HepG2 (cell line): ENCODE data around the gene APC2. TPM values are rescaled to one million over a fixed set of nuclear protein-coding genes. Genes with fewer than 3 reads are reported as not detected.

Experiments
- CAMTA2 ChIP-seq: sonication (generic); formaldehyde crosslinking; IDR thresholded peaks from 2 replicates; pipeline ENCODE4 v1.4.0; 2020; ENCODE audit warnings: mild to moderate bottlenecking, missing genetic modification reagents, borderline replicate concordance
- DMTF1 ChIP-seq: sonication (generic); formaldehyde crosslinking; IDR thresholded peaks from 2 replicates; pipeline ENCODE4 v1.4.0; 2020; ENCODE audit warnings: mild to moderate bottlenecking, missing genetic modification reagents
- EEA1 ChIP-seq: sonication (generic); formaldehyde crosslinking; IDR thresholded peaks from 2 replicates; pipeline ENCODE4 v1.5.1; 2020; ENCODE audit warnings: mild to moderate bottlenecking, missing genetic modification reagents, borderline replicate concordance
- GTF2F1 ChIP-seq: fragments of 150-350 bp; IDR thresholded peaks from 2 replicates; pipeline ENCODE4 v1.6.1; 2014; ENCODE audit warnings: low read length
- HIVEP1 ChIP-seq: sonication (generic); formaldehyde crosslinking; IDR thresholded peaks from 2 replicates; pipeline ENCODE4 v1.4.0; 2020; ENCODE audit warnings: mild to moderate bottlenecking, missing genetic modification reagents
- HNRNPUL1 ChIP-seq: fragments of 200-400 bp; formaldehyde crosslinking; IDR thresholded peaks from 2 replicates; pipeline ENCODE4 v1.6.1; 2017; ENCODE audit warnings: low read depth, mild to moderate bottlenecking, low read length, moderate library complexity
- KDM5B ChIP-seq: sonication (generic); formaldehyde crosslinking; IDR thresholded peaks from 2 replicates; pipeline ENCODE4 v1.4.0; 2020; ENCODE audit warnings: missing genetic modification reagents, mild to moderate bottlenecking, borderline replicate concordance
- MLXIP ChIP-seq: sonication (generic); formaldehyde crosslinking; IDR thresholded peaks from 2 replicates; pipeline ENCODE4 v1.9.0; 2021; ENCODE audit warnings: missing genetic modification reagents, borderline replicate concordance
- RXRA ChIP-seq: sonication (generic); formaldehyde crosslinking; IDR thresholded peaks from 2 replicates; pipeline ENCODE4 v1.5.1; 2020; ENCODE audit warnings: missing genetic modification reagents
- SIN3A ChIP-seq: IDR thresholded peaks from 2 replicates; pipeline ENCODE4 v1.6.1; 2011; ENCODE audit warnings: low read depth, mild to moderate bottlenecking, control low read depth, low read length, borderline replicate concordance
- TIGD3 ChIP-seq: sonication (generic); formaldehyde crosslinking; IDR thresholded peaks from 2 replicates; pipeline ENCODE4 v1.5.1; 2020; ENCODE audit warnings: mild to moderate bottlenecking, missing genetic modification reagents, borderline replicate concordance
- ZBTB2 ChIP-seq: sonication (generic); formaldehyde crosslinking; IDR thresholded peaks from 2 replicates; pipeline ENCODE4 v1.8.0; 2022; ENCODE audit warnings: low read depth, missing genetic modification reagents
- ZNF292 ChIP-seq: sonication (generic); formaldehyde crosslinking; IDR thresholded peaks from 2 replicates; pipeline ENCODE4 v1.8.1; 2022; ENCODE audit warnings: mild to moderate bottlenecking, low read depth, missing genetic modification reagents, borderline replicate concordance
- ZNF33A ChIP-seq: sonication (generic); formaldehyde crosslinking; IDR thresholded peaks from 2 replicates; pipeline ENCODE4 v1.5.1; 2020; ENCODE audit warnings: missing genetic modification reagents, mild to moderate bottlenecking, moderate library complexity, borderline replicate concordance
- ZNF879 ChIP-seq: sonication (generic); formaldehyde crosslinking; IDR thresholded peaks from 2 replicates; pipeline ENCODE4 v1.8.1; 2023; ENCODE audit warnings: missing genetic modification reagents
- polyA plus RNA-seq, 8 experiments: library from polyadenylated mRNA; depleted of rRNA in 3 of 8; stranded (reverse) in 7 of 8; unstranded in 1 of 8; fragments of >200 nt; fragmentation: Illumina TruSeq in 4 of 8; extraction: Trizol in 4 of 8; gene quantifications; 2 replicates each; pipeline versions ENCODE4 v1.2.1 to v1.2.3, GENCODE V29; 2011 to 2016; ENCODE audit warnings: low read depth in 4 of 8, missing spikeins in 1 of 8, mixed read lengths in 1 of 8; ENCODE audit not compliant: insufficient read depth in 1 of 8
- total RNA-seq, 5 experiments: library from RNA; depleted of rRNA; stranded (reverse); fragments of >200 nt; fragmentation: Illumina TruSeq; extraction: Trizol; gene quantifications; 2 replicates each; pipeline ENCODE4 v1.2.3, GENCODE V29; 2016; ENCODE audit warnings: low read depth in 1 of 5
- TF ChIP-seq, protein P1 (sequence below): sonication (generic); formaldehyde crosslinking; conservative IDR thresholded peaks from 2 replicates; pipeline ENCODE4 v1.4.0; 2020; ENCODE audit warnings: missing genetic modification reagents

The APC2 gene
- total and polyA plus RNA-seq, 2 of the 13 experiments (the other 11 are each of a cell fraction or from before 2014, with no cell fraction given) = 0.08 to 0.22 TPM

GRCh38 chr19:1438035-1438932 is 11.6 kb upstream of the APC2 start, which contains the start of gene RPS15 (continued):
- TF ChIP-seq DMTF1 (CRISPR knock-in tag) (0 out of 2 replicates have a peak, but pooled peaks have one; percentile 20), RXRA (CRISPR knock-in tag) (peak; percentile 76; the same call in 1 of the 2 replicates), SIN3A (peak; percentile 68; the same call in 1 of the 2 replicates), ZNF292 (CRISPR knock-in tag) (peak; percentile 51; the same call in 1 of the 2 replicates), HNRNPUL1 (0 out of 2 replicates have a peak, but pooled peaks have one; percentile 47), GTF2F1 (no peak), KDM5B (CRISPR knock-in tag) (peak; percentile 99), ZNF33A (CRISPR knock-in tag) (no peak), HIVEP1 (peak; percentile 95), CAMTA2 (CRISPR knock-in tag) (no peak), ZNF879 (CRISPR knock-in tag) (peak; percentile 75), MLXIP (CRISPR knock-in tag) (peak; percentile 82), EEA1 (CRISPR knock-in tag) (peak; percentile 65; the same call in 1 of the 2 replicates), ZBTB2 (peak; percentile 72), TIGD3 (CRISPR knock-in tag) (peak; percentile 97)
- TF ChIP-seq, protein P1, sequence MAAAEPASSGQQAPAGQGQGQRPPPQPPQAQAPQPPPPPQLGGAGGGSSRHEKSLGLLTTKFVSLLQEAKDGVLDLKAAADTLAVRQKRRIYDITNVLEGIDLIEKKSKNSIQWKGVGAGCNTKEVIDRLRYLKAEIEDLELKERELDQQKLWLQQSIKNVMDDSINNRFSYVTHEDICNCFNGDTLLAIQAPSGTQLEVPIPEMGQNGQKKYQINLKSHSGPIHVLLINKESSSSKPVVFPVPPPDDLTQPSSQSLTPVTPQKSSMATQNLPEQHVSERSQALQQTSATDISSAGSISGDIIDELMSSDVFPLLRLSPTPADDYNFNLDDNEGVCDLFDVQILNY = 0 out of 2 replicates have a peak, but pooled peaks have one; percentile 44
